Epithelial cell of prostate (primary cell): ENCODE data around the gene MTHFS.
A peak's percentile ranks its signal among the peaks of the same experiment; 100 is the strongest.
"Not testable (repeated sequence)": the region's sequence is repeated elsewhere in the genome, so short reads cannot be mapped to it uniquely, and the experiment has no call there.

Experiments
- DNase-seq: peaks from one replicate; pipeline ENCODE4 v3.0.0-alpha.2; 2011; ENCODE audit warnings: low read depth, low spot score
- H3K27ac ChIP-seq: fragments of 450-650 bp; 2 replicates; pipeline ENCODE4 v1.5.1; 2017; ENCODE audit warnings: mild to moderate bottlenecking

MTHFS gene

DNA sequence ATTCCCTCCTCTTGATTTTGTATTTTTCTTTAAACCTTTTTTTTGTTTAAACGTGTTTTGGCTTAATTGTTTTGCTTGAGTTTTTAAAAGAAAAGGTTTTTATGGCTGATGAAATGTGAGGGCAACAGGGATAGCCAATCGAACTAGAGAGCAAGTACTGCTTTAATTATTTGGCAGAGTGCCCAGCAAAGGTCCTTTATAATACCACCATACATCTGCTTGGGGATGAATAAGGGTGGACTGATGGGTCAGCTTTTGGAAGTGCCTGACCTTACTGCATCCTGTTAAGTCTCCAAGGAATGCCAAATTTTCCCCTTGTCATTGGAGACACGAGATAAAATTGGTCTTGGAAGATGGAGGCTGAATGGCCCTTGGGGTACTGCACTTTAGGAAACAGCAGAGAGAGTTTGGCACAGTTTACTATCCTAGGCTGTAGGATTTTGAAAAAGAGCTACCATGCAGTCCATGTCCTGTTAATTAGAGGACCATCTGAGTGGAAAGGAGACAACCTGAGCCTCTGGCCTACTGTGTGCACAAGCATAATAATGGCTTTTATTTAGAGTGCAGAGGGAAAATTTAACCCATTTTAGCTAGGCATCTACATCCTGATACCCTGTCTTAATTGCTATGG, 19.8 kb upstream of the MTHFS start:
- no peak overlapping the region for H3K27ac ChIP-seq
- no peak for DNase-seq

DNA sequence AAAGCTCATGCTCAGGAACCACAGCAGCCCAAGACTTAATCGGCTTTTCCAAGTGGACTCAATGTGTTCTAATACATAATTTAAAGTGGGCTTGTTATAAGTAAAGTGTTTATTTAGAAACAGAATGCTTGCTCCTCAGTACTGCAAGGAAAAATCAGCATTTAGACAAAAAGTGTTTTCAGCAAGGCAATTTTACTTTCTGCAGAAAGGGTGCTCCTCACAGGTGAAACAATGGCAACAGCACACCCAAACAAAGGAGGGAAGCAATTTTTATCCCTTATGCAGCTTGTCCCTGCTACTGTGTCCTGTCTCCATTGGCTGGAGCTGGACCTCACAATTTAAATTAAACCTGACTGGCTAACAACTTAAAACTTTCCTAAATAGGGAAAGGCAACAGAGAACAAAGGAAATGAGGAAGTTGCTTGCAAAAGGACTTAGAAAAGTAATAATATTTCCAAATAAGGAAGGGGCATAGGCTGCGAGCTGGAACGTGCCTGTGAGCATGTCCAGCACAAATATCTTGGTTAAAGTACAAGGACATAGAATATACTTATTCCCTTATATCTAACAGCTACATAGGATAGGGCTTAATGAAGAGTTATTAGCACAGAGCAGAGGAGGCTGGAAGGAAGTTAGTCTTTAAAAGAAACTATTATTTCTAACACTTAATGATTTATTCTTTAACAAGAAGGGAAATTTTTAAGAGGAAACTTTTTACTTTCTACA, 19.1 kb upstream of the MTHFS start:
- DNase-seq, H3K27ac ChIP-seq: not testable (repeated sequence)

DNA sequence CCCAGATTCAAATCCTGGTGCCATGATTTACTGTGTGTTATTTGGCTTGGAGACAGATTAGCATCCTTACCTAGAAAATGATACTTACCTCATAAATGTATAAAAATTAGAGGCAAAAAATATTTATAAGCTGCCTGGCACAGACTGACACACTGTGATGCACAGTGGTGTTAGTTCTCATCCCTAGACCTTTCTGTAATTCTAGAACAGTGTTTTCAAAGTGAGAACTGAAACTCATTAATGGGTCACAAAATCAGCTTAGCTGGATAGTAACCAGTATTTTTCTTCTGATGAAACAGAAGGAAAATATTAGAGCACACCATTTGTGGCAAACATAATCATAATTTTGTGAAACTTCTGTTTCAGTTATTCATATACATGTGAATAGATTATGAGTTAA, 17.9 kb upstream of the MTHFS start:
- H3K27ac ChIP-seq: no peak overlapping the region
- no peak for DNase-seq

DNA sequence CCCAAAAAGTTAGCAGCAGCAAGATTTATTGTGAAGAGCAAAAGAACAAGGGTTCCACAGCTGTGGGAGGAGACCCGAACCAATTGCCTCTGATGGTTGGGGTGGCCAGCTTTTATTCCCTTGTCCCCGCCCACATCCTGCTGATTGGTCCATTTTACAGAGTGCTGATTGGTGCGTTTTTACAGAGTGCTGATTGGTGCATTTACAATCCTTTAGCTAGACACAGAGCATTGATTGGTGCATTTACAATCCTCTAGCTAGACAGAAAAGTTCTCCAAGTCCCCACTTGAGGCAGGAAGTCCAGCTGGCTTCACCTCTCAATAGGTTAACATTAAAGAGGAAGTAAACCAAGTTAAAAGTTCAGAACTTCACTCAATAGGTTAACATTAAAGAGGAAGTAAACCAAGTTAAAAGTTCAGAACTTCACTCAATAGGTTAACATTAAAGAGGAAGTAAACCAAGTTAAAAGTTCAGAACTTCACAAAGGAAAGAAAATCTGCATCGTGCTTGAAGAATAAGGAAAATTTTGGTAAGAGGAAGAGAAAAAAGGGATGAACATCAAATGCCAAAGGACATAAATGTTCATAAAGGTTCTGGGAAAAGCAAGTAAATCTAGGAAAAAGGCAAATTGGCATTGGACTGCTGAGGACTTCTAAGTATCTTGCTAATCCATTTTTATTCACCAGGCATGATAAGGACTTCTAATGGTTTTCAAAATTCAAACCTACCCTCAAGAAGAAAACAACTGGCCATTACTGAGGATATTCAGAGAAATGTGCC, 12.9 kb upstream of the MTHFS start:
- DNase-seq, H3K27ac ChIP-seq: not testable (repeated sequence)

DNA sequence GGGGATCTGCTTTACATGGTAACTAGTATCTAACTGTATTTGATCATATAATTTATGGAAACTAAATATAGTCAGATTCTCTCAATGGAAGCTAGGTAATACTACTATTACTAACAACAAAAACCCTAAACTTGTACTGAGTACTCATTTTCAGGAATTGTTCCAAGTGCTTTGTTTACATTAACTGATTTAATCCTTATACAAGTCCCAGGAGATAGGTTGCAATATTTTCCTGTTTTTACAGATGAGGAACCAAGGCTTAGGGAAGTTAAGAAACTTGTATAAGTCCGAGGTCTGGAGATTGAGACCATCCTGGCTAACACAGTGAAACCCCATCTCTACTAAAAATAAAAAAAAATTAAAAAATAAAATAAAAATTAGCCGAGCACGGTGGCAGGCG, 7.5 kb upstream of the MTHFS start:
- DNase-seq: no peak
- H3K27ac ChIP-seq: no peak overlapping the region

DNA sequence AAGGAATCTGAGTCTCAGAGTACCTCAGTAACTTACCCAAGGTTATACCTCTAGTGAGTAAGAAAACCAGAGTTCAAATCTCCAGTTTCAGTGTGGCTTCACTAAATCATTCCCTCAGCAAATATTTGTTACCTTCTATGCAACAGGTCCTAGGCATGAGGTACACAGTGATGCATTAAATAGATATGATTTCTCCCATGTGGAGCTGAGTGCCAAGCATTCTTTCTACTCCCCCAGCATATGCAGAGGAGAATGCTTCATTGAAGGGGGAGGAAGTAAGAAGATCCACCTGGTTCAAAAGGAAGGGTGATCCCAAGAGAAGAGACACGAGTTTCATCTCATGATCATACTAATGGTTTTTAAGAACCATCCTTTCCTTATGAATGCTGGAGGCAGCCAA, 6.8 kb upstream of the MTHFS start:
- no peak overlapping the region for H3K27ac ChIP-seq
- no peak for DNase-seq

DNA sequence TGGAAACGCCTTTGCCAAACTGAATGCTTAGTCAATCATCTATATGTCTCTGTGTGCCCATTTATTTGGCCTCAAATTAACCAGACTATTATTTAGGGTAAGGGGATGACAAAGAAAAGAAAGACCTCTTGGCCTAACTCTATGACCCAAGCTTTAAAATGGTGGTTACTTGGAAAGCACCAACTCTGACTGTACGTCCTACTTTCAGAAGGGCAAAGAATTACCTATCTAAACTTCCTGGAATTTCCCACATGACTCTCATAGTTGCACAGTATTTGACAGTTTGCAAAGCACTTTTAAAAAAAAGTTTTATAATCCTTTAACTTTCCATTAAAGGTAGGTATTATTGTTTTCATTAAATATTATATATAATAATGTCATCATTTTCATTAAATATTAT, 6.3 kb upstream of the MTHFS start:
- no peak for DNase-seq
- H3K27ac ChIP-seq: no peak overlapping the region

DNA sequence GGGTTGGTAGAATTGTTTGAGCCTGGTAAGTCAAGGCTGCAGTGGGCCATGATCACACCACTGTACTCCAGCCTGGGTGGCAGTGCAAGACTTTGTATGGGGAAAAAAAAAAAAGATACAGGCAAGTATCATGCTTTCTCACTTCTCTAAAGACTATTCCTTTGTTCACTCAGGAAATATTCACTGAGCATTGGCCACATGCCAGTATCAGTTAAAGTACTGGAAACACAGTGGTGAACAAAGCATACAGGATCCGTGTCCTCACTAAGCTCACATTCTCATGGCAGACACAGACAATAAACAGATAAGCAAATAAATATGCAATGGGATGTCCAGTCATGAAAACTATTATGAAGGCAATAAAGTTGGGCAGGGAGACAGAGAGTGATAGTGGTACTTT, 5.1 kb upstream of the MTHFS start:
- H3K27ac ChIP-seq: no peak overlapping the region
- no peak for DNase-seq

DNA sequence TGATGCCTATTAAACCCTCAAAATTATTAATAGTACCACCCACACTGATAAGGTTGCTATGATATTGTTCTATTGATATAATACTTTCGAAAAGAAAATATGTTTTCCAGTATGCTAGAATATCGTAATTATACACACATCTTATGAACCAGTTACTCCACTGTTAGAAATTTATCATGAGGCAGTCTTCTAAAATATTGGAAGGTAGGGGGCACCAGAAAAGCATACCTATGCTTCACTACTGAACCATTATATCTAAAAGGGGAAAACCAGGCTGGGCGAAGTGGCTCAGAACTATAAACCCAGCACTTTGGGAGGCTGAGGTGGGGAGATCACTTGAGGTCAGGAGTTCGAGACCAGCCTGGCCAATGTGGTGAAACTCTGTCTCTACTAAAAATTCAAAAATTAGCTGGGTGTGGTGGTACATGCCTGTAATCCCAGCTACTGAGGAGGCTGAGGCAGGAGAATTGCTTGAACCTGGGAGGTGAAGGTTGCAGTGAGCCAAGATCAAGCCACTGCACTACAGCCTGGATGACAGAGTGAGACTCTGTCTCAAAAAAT, 4.1 kb upstream of the MTHFS start:
- not testable (repeated sequence) for H3K27ac ChIP-seq, DNase-seq

DNA sequence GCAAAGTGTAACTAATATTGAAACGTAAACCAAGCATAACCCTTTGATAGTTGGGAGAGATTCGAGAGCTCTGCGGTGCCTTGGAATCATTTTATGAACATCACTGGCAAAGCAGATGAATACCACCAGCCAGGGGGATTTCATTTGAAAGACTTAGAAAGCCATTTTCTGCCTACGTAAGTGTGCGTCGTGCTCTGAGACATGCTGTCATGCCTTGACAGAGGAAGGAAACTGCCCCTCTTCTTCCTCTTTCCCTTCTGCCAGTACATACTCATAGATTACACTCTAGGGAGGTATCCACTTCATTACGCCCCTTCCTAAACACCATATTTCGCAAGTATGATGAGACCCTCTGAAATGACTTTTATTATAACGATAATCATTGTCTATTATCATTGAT, 3.3 kb upstream of the MTHFS start:
- no peak for DNase-seq
- no peak overlapping the region for H3K27ac ChIP-seq

DNA sequence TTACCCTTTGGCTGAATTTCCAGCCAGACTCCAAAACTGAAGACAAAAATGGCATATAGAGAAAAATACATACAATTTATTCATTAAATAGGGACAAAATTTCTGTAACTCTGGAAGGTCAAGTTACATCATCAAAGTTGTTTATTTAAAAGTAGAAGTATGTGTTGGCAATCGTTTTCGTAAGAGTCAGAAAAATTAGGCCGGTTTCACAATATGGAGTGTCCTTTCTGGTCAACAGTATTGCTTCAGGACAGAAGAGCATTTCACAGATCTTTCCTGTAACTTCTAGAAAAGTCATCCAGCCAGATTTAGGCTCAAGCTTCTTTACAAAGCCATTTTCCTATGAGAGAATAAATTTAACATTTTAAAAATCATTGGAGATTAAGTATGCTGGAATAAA, 2.0 kb upstream of the MTHFS start:
- H3K27ac ChIP-seq, DNase-seq: not testable (repeated sequence)

DNA sequence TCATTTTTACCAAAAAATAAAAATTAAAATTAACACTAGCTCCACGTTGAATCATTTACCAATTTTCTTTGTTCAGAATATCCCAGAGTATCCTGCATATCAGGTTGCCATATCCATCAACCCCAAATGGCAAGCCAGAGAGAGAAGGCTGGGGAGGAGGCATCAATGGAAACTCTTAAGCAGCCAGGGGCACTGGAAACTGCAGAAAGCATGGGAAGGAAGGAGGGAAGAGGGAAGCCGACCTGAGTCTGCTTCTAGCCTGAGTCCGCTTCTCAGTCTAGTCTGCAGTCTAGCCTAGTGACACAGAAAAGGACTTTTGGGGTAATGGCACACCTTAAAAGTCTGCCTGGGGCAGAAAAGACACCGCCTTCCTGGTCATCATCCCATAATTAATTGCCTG, 1.6 kb upstream of the MTHFS start:
- no peak overlapping the region for H3K27ac ChIP-seq
- DNase-seq: no peak

DNA sequence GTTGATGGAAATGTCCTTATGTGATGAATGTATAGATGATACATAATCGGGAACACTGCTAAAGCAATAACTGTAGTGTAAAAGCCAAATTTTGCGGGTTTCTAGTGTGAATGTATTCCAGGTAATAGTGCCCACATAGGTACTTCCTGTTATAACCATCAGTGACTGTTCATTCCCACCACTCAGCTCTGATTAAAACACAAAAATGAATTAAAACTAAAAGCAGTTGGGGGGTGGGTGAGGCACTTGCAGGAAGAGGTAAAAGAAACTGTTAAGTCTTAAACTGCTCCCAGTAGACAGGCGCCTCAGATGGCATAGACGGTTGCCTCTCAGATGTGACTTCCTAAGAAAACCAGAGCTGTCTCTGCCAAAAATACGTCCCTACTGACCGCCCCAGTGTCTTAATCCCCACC, 893 bp upstream of the MTHFS start:
- H3K27ac ChIP-seq: peak overlapping the region; percentile 77
- no peak for DNase-seq

DNA sequence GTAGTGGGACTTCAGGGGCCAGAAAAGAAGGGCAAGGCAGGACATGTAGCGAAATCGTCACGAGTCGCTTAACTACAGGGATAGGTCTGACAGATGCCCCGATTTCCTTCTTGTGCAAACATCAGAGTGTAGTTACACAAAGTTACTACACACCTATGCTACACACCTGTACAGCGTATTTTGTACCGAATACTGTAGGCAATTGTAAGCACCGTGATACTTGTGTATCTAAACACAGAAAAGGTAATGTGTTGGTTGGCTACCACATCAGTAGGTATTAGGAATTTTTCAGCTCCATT, 515 bp upstream of the MTHFS start:
- no peak for DNase-seq
- H3K27ac ChIP-seq: peak overlapping the region; percentile 77

DNA sequence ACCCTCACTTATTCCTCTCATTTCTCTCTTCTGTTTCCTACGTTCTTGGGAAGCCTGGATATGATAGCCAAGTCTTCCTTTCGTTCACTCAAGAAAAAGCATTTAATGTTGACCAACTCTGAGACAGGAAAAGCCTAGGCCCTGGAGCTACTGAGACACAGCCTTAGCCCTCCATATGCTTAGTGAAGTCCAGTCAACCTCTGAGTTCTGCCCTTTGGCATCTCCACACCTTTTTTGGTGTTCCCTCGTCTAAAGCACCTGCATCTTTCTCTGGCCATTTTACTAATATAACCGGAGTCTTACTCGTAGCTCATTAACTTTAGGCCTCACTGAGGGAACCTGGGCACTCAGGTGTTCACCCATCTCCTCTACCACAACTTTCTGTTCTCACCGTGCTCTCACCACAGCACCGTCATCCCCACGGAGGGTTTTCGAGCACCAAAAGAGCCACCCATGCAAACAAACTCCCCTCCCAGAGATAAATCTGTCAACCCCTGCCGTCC, 632 bp downstream of the MTHFS start:
- no peak for DNase-seq
- peak overlapping the region; percentile 77 for H3K27ac ChIP-seq

DNA sequence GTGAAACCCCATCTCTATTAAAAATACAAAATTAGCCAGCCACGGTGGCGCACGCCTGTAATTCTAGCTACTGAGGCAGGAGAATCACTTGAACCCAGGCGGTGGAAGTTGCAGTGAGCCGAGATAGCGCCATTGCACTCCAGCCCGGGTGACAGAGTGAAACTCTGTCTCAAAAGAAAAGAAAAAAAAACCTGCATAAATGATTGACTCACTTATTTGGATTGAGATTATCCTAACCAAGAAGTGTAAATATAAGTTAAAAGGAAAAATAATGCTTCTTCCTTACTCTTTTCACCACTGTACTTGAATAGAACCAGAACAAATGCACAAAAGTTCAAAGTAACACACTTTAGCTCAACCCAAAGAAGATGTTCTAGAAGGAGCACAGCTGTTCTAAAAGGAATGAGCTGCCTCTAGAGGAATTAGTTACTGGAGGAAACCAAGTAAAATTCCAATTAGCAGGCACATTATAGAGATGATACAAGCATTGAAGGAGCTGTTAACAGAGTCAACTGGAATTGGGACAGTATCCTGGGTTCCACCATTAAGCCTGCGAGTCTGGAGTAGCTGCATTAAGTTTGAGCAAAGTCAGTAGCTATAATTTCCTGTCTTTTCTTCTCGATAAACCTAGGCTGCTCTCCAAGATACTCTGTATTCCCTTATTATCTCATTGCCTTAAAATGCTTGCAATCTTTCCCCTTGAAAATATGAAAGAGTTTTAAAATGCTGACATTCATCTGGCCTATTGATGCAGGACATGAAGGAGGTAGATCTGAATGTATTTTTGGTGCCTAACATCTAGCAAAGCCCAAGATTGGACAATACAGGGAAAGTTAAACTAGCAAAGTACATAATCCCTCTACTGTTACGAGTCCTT, 9.5 kb downstream of the MTHFS start:
- H3K27ac ChIP-seq: no peak overlapping the region
- DNase-seq: no peak

DNA sequence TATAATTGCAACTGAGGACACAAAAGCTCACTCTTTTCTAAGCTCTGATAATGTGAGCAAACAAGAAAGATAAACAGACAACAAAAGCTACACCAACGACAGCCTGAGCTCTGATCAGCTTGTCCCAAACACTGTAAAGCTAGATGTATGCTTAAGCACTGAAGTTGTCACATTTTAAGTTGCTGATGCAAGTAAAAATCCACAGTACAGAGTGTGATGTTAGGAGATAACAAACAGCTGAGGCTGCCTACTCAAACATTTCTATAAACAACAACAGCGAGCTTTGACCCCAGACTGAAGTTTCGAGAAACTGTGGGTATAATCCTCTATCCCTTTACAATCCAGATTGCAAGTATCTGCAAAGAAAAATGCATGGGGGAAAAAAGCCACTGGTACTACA, 10.7 kb downstream of the MTHFS start:
- DNase-seq: no peak
- no peak overlapping the region for H3K27ac ChIP-seq

DNA sequence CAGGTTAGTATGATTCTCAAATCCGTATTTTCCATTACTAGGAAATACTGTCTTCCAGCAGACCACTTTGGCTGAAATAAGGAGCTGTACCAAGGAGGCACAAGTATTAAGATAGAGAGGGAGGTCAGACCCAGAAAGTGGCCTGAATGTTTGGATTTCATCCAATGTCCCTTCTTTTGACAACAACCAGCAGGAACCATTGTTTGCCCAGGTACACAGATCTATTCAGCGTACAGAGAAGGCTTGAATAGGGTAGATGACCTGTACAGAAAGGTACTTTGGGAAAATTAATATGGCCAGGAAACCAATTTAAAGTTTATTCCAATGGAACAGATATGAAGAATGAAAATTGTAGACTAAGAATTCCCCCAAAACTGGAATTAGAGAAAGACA, 12.6 kb downstream of the MTHFS start:
- DNase-seq: no peak
- H3K27ac ChIP-seq: no peak overlapping the region

DNA sequence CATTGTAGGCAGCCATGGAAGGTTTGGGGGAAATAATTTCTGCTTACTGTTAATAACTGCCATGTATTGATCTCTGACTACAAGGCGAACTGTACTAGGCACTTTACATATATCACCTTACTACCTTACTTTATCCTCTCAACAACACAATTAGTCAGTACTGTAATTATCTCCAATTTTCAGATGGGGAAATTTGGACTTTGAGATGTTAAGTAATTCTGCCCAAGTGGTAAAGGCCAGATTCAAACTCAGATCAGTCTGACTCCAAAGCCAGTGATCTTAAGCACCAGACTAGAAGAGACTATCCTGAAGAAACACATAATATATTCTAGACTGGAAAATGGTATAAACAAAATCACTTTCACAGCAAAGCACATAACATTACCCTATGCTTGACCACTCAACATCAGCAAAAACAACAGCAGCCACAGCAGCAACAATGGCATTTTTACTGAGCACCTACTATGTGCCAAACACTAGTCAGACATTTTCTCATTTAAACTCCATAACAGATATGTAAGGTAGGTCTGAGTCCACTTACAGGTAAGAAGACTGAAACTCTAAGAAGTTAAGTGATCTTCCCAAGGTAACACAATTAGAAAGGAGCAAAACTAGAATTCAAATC, 13.1 kb downstream of the MTHFS start:
- no peak for DNase-seq
- no peak overlapping the region for H3K27ac ChIP-seq

DNA sequence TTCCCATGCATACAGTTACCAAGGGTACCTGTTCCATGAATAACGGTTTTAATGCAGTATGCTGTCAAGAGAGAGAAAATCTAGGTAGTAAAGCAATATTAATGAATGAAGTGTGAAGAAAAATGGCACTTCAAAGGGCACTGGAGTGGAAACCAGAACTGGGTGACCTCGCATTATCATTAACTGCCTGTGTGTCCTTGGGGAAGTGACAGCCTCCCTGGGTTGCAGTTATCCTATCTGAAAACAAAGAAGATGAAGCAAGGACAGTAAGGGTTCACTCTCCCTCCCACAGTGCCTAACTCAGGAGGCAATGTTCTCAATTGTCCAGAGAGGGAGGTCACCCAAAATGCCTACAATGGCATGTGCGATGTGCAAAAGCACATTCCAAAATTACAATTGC, 15.1 kb downstream of the MTHFS start:
- DNase-seq: no peak
- no peak overlapping the region for H3K27ac ChIP-seq
